H1 (cell line): ENCODE measurements around the gene METTL25B.

Experiments used
- CBX8 ChIP-seq: fragments of 300-800, 300-1000 bp; sonication (generic); IDR thresholded peaks from 2 replicates; pipeline ENCODE4 v1.7.1; 2016; ENCODE audit warnings: low read depth, low read length, borderline replicate concordance
- EGR1 ChIP-seq: IDR thresholded peaks from 2 replicates; pipeline ENCODE4 v1.6.1; 2011; ENCODE audit warnings: low read depth, low read length, borderline replicate concordance
- JUN ChIP-seq: IDR thresholded peaks from 2 replicates; pipeline ENCODE4 v1.6.1; 2011; ENCODE audit warnings: low read depth, mild to moderate bottlenecking, improper control_type of control experiment, low read length
- MAX ChIP-seq: IDR thresholded peaks from 2 replicates; pipeline ENCODE4 v1.6.1; 2012; ENCODE audit warnings: inconsistent platforms
- NANOG ChIP-seq: IDR thresholded peaks from 2 replicates; pipeline ENCODE4 v1.6.1; 2011; ENCODE audit warnings: low read length, low read depth, mild to moderate bottlenecking, inconsistent platforms; ENCODE audit not compliant: insufficient read depth, poor library complexity, severe bottlenecking
- POLR2A ChIP-seq, 2 experiments: IDR thresholded peaks; 1 replicate in 1 of 2; 2 replicates in 1 of 2; pipeline ENCODE4 v1.6.1; 2011; ENCODE audit warnings: low read depth in 2 of 2, low read length in 2 of 2, mild to moderate bottlenecking in 2 of 2; ENCODE audit errors: control extremely low read depth in 1 of 2
- RNF2 ChIP-seq: fragments of 200-900, 300-1000 bp; sonication (generic); IDR thresholded peaks from 2 replicates; pipeline ENCODE4 v1.7.1; 2016; ENCODE audit warnings: borderline replicate concordance, low read depth, mild to moderate bottlenecking, antibody characterized with exemption, low read length; ENCODE audit not compliant: poor library complexity, severe bottlenecking; ENCODE audit errors: missing control alignments
- SIN3A ChIP-seq, 2 experiments: IDR thresholded peaks in 1 of 2; conservative IDR thresholded peaks in 1 of 2; 2 replicates each; pipeline ENCODE4 v1.6.1; 2011 to 2012; ENCODE audit warnings: low read length in 2 of 2, improper control_type of control experiment in 1 of 2, low read depth in 1 of 2, mild to moderate bottlenecking in 1 of 2
- SP2 ChIP-seq: IDR thresholded peaks from 2 replicates; pipeline ENCODE4 v1.6.1; 2012; ENCODE audit warnings: mild to moderate bottlenecking, low read length, inconsistent platforms
- SRF ChIP-seq: IDR thresholded peaks from 2 replicates; pipeline ENCODE4 v1.6.1; 2011; ENCODE audit warnings: mild to moderate bottlenecking, low read depth, low read length, moderate library complexity
- SUZ12 ChIP-seq: fragments of 200-600 bp; sonication (generic); IDR thresholded peaks from 2 replicates; pipeline ENCODE4 v1.6.1; 2012; ENCODE audit warnings: mild to moderate bottlenecking, inconsistent platforms, low read length, moderate library complexity, mixed read lengths
- TAF1 ChIP-seq: IDR thresholded peaks from 2 replicates; pipeline ENCODE4 v1.6.1; 2011; ENCODE audit warnings: mild to moderate bottlenecking, low read depth, low read length
- TF ChIP-seq, protein P1 (sequence below), 3 experiments: IDR thresholded peaks; 1 replicate in 2 of 3; 2 replicates in 1 of 3; pipeline versions ENCODE4 v1.5.1 to v1.6.1; 2011; ENCODE audit warnings: low read length in 3 of 3, mild to moderate bottlenecking in 3 of 3, inconsistent platforms in 2 of 3, low read depth in 1 of 3, moderate library complexity in 1 of 3; ENCODE audit not compliant: insufficient read depth in 1 of 3; ENCODE audit errors: control extremely low read depth in 1 of 3

- TF ChIP-seq, protein P1, sequence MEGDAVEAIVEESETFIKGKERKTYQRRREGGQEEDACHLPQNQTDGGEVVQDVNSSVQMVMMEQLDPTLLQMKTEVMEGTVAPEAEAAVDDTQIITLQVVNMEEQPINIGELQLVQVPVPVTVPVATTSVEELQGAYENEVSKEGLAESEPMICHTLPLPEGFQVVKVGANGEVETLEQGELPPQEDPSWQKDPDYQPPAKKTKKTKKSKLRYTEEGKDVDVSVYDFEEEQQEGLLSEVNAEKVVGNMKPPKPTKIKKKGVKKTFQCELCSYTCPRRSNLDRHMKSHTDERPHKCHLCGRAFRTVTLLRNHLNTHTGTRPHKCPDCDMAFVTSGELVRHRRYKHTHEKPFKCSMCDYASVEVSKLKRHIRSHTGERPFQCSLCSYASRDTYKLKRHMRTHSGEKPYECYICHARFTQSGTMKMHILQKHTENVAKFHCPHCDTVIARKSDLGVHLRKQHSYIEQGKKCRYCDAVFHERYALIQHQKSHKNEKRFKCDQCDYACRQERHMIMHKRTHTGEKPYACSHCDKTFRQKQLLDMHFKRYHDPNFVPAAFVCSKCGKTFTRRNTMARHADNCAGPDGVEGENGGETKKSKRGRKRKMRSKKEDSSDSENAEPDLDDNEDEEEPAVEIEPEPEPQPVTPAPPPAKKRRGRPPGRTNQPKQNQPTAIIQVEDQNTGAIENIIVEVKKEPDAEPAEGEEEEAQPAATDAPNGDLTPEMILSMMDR (IDR thresholded peaks at IDR 0.05; ENCODE audit: control extremely low read depth in 1 of 3, insufficient read depth in 1 of 3, low read depth in 1 of 3, low read length in 3 of 3) = no peak
- no peak; the same call in 1 of the 2 replicates for TF ChIP-seq EGR1
- TF ChIP-seq RNF2 = no peak
- peak in 1 of 2 experiments; percentile 83; a peak in 2 of 4 replicates for TF ChIP-seq SIN3A (conservative IDR thresholded peaks at IDR 0.05 in 1 of 2, IDR thresholded peaks at IDR 0.05 in 1 of 2; ENCODE audit: low read depth in 1 of 2, low read length in 2 of 2)
- no peak for TF ChIP-seq CBX8
- TF ChIP-seq JUN = no peak
- TF ChIP-seq NANOG = peak; percentile 80
- no peak for TF ChIP-seq SP2
- peak in 1 of 2 experiments; percentile 78; a peak in 2 of 3 replicates for TF ChIP-seq POLR2A (IDR thresholded peaks at IDR 0.05; ENCODE audit: control extremely low read depth in 1 of 2, low read depth in 2 of 2, low read length in 2 of 2)
- peak; percentile 44; the same call in 1 of the 2 replicates for TF ChIP-seq TAF1
- no peak for TF ChIP-seq SUZ12
- no peak for TF ChIP-seq SRF
- TF ChIP-seq MAX = peak; percentile 74; the same call in 1 of the 2 replicates
Measured at GRCh38 chr1:156692925-156693847, 35.1 kb upstream of the METTL25B start.
